Pancreas (tissue), 10 donors: ENCODE results near the gene SIMC1. TPM values are rescaled to one million over a fixed set of nuclear protein-coding genes. Genes with fewer than 3 reads are reported as not detected.

Source experiments
- ATAC-seq, 4 donors: fragments of 200-7000 bp; cut with Tn5 transposase; one replicate each; pipeline versions ENCODE4 v1.8.0 to v1.9.1; 2020; ENCODE audit warnings: mild to moderate bottlenecking in 4 of 4, moderate library complexity in 4 of 4
- DNase-seq, 6 donors: peaks; one replicate each; pipeline ENCODE4 v3.0.0-alpha.2; 2020
- FAIRE-seq: peaks from 2 replicates; lab custom pipeline; 2012; peaks lifted over from hg19 to GRCh38; lab: Jason Lieb, UNC
- H3K27ac ChIP-seq, 4 donors: fragments of 200-600 bp; sonication (generic); 1 replicate in 3 of 4; 2 replicates in 1 of 4; pipeline versions ENCODE4 v1.5.0 to v1.8.0; 2020
- H3K27me3 ChIP-seq, 4 donors: fragments of 200-600 bp; one replicate each; pipeline ENCODE4 v1.8.0; 2021
- H3K36me3 ChIP-seq, 3 donors: fragments of 200-600 bp; sonication (generic) in 1 of 3; one replicate each; pipeline versions ENCODE4 v1.5.0 to v1.8.0; 2020 to 2021
- H3K4me1 ChIP-seq, 3 donors: fragments of 200-600 bp; one replicate each; pipeline ENCODE4 v1.8.0; 2021
- H3K4me3 ChIP-seq, 4 donors: fragments of 200-600 bp; sonication (generic) in 2 of 4; one replicate each; pipeline versions ENCODE4 v1.5.0 to v1.8.0; 2020 to 2021
- H3K9me3 ChIP-seq, 4 donors: fragments of 200-600 bp; one replicate each; pipeline ENCODE4 v1.8.0; 2021
- CTCF ChIP-seq, 4 donors: fragments of 200-600 bp; sonication (generic) in 3 of 4; IDR thresholded peaks; one replicate each; pipeline versions ENCODE4 v1.5.0 to v1.8.0; 2021; ENCODE audit warnings: antibody characterized with exemption in 4 of 4
- WGBS, 2 donors: extraction: QIAGEN DNeasy Blood & Tissue Kit; methylation state at CpG; one replicate each; pipeline ENCODE4 v1.1.7; 2013; 5-methylcytosine and 5-hydroxymethylcytosine counted together
- intact Hi-C, 3 donors: fragments of 100-400 bp; cut with DNase I; formaldehyde crosslinking; loops; one replicate each; pipeline versions ENCODE4 v1.11.1 to v1.14.2; 2022
- polyA plus RNA-seq, 2 donors: library from polyadenylated mRNA; stranded (reverse); fragments of 200-250 nt; gene quantifications; one replicate each; pipeline ENCODE4 v1.2.3, GENCODE V29; 2013
- total RNA-seq, 6 donors: library from RNA; stranded (reverse); fragmentation: NEBNext Ultra II Directional in 4 of 6; extraction: Animal tissue kit (Norgen Biotek cat#: 25700) in 4 of 6; gene quantifications; one replicate each; pipeline versions ENCODE4 v1.2.1 to v1.2.4, GENCODE V29; 2021 to 2023
- donor health status: healthy with polysubstance abuse.
- donor health status: DM: no; HTN: no; CAD: no; lungs with moderate emphysema.
- donor health status: DM: no; HTN: no; CAD: no.
- donor health status: control.
- donor health status: control.
- donor health status: Bipolar disorder and iron deficiency.
- donor health status: DM: yes; HTN: yes; CAD: no.
- donor health status: DM: no; HTN: no; CAD: no.
- donor health status: DM: no; HTN: no; CAD: no.
- donor health status: DM: yes; HTN: yes; CAD: no.

The SIMC1 gene
- total and polyA plus RNA-seq, 8 donors, result 5.3 to 15.3 (median 8.5) TPM

GRCh38 chr5:176352116-176352878, 114.1 kb downstream of the SIMC1 start:
- WGBS, 2 donors, result 88 to 91% methylated on average over 5 of the region's 5 CpGs
- ATAC-seq (peak in 2 of 4 donors; percentile 27 to 78), FAIRE-seq (no peak), DNase-seq (no peak)
- peaks cover 0 to 44% (median 22%) of the 10 kb centered on the region in 3 donors for H3K36me3 ChIP-seq
- intact Hi-C loops, result no loop called here
- H3K4me1 ChIP-seq, result no peaks in the 10 kb centered on the region
- H3K27me3 ChIP-seq, result no peaks in the 10 kb centered on the region
- TF ChIP-seq CTCF (IDR thresholded peaks at IDR 0.05), result no peak
- H3K27ac ChIP-seq, result peak overlapping the region in 1 of 4 donors; percentile 15
- H3K4me3 ChIP-seq, result no peak overlapping the region
- no peaks in the 10 kb centered on the region for H3K9me3 ChIP-seq

GRCh38 chr5:176353533-176353932, 115.3 kb downstream of the SIMC1 start:
- no peak overlapping the region for H3K4me3 ChIP-seq
- DNase-seq (no peak), ATAC-seq (no peak), FAIRE-seq (no peak)
- H3K9me3 ChIP-seq, result no peaks in the 10 kb centered on the region
- H3K36me3 ChIP-seq, result peaks cover 0 to 32% (median 14%) of the 10 kb centered on the region in 3 donors
- TF ChIP-seq CTCF (IDR thresholded peaks at IDR 0.05), result no peak
- H3K27me3 ChIP-seq, result no peaks in the 10 kb centered on the region
- intact Hi-C loops, result no loop called here
- H3K4me1 ChIP-seq, result no peaks in the 10 kb centered on the region
- H3K27ac ChIP-seq, result no peak overlapping the region
- WGBS, 2 donors, result 92 to 95% methylated on average over 4 of the region's 4 CpGs

- FAIRE-seq, result no peak
- H3K4me1 ChIP-seq, result peaks cover 0 to 4% (median 2%) of the 10 kb centered on the region in 3 donors
- 92 to 93% methylated on average over 16 of the region's 16 CpGs for WGBS, 2 donors
- no peak for ATAC-seq
- no peaks in the 10 kb centered on the region for H3K27me3 ChIP-seq
- no peak for DNase-seq
- peak in 1 of 4 donors; percentile 12 for TF ChIP-seq CTCF (IDR thresholded peaks at IDR 0.05)
- no peak overlapping the region for H3K4me3 ChIP-seq
- H3K27ac ChIP-seq, result no peak overlapping the region
- H3K9me3 ChIP-seq, result no peaks in the 10 kb centered on the region
- H3K36me3 ChIP-seq, result peaks cover 0 to 32% (median 8%) of the 10 kb centered on the region in 3 donors
- intact Hi-C loops, result no loop called here
Observed at GRCh38 chr5:176355400-176356178, 117.4 kb downstream of the SIMC1 start.

GRCh38 chr5:176356179-176356566, 117.9 kb downstream of the SIMC1 start:
- no peak for ATAC-seq
- intact Hi-C loops, result no loop called here
- no peak for DNase-seq
- 91 to 98% methylated on average over 3 of the region's 3 CpGs for WGBS, 2 donors
- Histone ChIP-seq H3K27ac (no peak overlapping the region), H3K27me3 (no peaks in the 10 kb centered on the region), H3K4me3 (no peak overlapping the region), H3K36me3 (peaks cover 0 to 30% (median 8%) of the 10 kb centered on the region in 3 donors), H3K9me3 (no peaks in the 10 kb centered on the region), H3K4me1 (peaks cover 0 to 4% (median 3%) of the 10 kb centered on the region in 3 donors)
- FAIRE-seq, result no peak
- no peak for TF ChIP-seq CTCF (IDR thresholded peaks at IDR 0.05)
